Left ventricle myocardium inferior (tissue), 1 donor: ENCODE results near the gene KRI1. TPM values are rescaled to one million over a fixed set of nuclear protein-coding genes. Genes with fewer than 3 reads are reported as not detected.

Source experiments
- DNase-seq: peaks from one replicate; pipeline ENCODE4 v3.0.0-alpha.2; 2020
- H3K27ac ChIP-seq: fragments of 200-600 bp; replicated peaks from 2 replicates; pipeline ENCODE4 v1.8.0; 2021
- H3K27me3 ChIP-seq: fragments of 200-600 bp; 2 replicates; pipeline ENCODE4 v1.8.0; 2021; ENCODE audit warnings: low read depth
- H3K36me3 ChIP-seq: fragments of 200-600 bp; 2 replicates; pipeline ENCODE4 v1.8.0; 2021
- H3K4me1 ChIP-seq: fragments of 200-600 bp; 2 replicates; pipeline ENCODE4 v1.8.0; 2021
- H3K4me3 ChIP-seq: fragments of 200-600 bp; 2 replicates; pipeline ENCODE4 v1.8.0; 2021; ENCODE audit warnings: mild to moderate bottlenecking, moderate library complexity
- H3K9me3 ChIP-seq: fragments of 200-600 bp; replicated peaks from 2 replicates; pipeline ENCODE4 v1.8.0; 2021
- CTCF ChIP-seq: fragments of 200-600 bp; IDR thresholded peaks from 2 replicates; pipeline ENCODE4 v1.8.0; 2021; ENCODE audit warnings: antibody characterized with exemption, mild to moderate bottlenecking, borderline replicate concordance
- intact Hi-C: fragments of 100-400 bp; cut with micrococcal nuclease; formaldehyde crosslinking; loops from one replicate; pipeline ENCODE4 v1.11.0; 2022
- total RNA-seq: library from RNA; stranded (reverse); fragmentation: NEBNext Ultra II Directional; extraction: Animal tissue kit (Norgen Biotek cat#: 25700); gene quantifications from one replicate; pipeline ENCODE4 v1.2.1, GENCODE V29; 2021
- donor health status: DM: no; HTN: yes; CAD: no; lungs with severe emphysema.

KRI1 gene
- total RNA-seq, 1 donor from 2014 or later: 10.2 TPM

DNA sequence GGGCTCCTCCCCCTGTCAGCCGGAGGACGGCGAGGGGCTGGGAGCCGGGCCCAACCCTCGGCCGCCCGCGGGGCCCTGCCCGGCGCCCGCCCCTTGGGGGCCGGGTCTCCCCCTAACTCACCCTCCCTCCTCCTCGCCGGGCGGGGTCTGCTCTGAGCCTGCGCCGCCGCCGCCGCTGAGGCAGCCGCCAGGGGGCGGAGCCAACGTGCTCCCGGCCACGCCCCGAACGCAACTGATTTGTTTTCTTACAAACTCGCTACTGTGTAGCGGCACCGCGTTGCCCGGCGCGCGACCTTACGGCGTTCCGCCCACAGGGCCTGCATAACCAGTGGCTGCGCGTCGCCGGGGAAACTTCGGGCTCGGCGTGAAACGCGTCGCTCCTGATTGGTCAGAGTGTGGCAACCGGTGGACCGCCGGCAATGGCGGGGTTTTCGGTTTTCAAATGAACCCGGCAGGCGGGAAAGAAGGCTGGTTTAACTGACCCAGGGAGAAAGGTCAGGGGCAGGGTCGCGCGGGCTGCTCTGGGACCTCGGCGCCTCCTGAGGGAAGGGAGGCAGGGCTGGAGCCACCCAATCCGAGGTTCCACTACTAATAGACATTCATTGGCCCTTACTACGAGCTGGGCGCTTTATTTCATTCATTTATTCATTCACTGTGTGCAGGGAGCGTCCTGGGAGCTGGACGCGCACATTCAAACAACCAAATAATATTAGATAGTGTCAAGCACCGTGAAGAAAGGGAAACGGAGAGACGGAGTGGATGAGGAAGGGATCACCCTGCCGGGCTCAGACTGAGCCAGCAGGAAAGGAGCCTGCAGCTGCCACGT, 3.2 kb upstream of the KRI1 start, which contains the start of gene CDKN2D:
Gene CDKN2D, minus strand, starts transcription at position 154 of the 826 bp plus-strand sequence. CDS start 326 bp downstream, outside the sequence.
- peak; percentile 61 for TF ChIP-seq CTCF
- H3K4me3 ChIP-seq: peak within 1 kb of the TSS; percentile 90
- peaks cover 52% of the 10 kb centered on the region for H3K4me1 ChIP-seq
- H3K27me3 ChIP-seq: no peaks in the 10 kb centered on the region
- intact Hi-C loops: no loop called here
- H3K36me3 ChIP-seq: no peaks in the 10 kb centered on the region
- no peaks in the 10 kb centered on the region for H3K9me3 ChIP-seq
- DNase-seq: peak; percentile 100
- peak within 1 kb of the TSS; percentile 93 for H3K27ac ChIP-seq

DNA sequence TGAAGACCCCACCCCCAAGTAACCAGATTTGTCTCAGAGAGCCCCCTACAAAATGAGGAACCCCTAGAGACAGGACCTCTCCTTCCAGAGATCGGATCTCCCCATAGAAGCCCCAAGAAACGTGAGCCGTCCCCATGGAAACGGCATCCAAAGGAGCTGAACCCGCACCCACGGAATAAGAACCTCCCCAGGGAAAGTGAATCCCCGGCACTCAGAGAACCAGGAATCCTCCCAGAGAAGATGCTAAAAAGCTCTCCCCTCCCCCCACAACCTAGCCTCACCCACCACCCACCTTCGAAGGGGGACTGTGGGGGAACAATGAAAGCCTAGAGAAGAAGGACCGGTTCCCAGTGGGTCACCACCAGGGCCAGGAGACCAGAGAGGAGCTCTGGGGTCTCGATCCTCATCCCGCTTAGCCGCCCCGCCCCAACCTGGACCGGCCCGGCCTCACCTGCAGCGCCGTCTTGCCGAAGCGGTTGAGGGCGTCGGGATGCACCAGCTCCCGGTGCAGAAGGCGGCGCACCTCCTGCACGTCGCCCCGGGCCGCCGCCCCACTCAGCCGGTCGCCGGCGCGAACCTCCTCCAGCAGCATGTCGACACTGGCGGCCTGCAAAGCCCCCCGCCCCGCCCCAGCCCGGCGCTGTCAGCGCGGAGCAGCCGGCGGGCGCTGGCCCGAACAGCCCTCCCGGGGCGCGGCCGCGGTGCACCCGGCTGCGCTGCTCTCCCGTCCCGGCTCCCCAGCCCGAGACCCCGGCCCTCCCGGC, 2.4 kb upstream of the KRI1 start:
- no peak for TF ChIP-seq CTCF
- intact Hi-C loops: no loop called here
- Histone ChIP-seq H3K4me1 (peaks cover 52% of the 10 kb centered on the region), H3K36me3 (no peaks in the 10 kb centered on the region), H3K9me3 (no peaks in the 10 kb centered on the region), H3K27me3 (no peaks in the 10 kb centered on the region), H3K27ac (peak overlapping the region; percentile 93), H3K4me3 (peak overlapping the region; percentile 90)
- DNase-seq: no peak

- no peak for TF ChIP-seq CTCF
- H3K27ac ChIP-seq: peak overlapping the region; percentile 93
- intact Hi-C loops: no loop called here
- no peaks in the 10 kb centered on the region for H3K36me3 ChIP-seq
- peak overlapping the region; percentile 90 for H3K4me3 ChIP-seq
- DNase-seq: no peak
- H3K9me3 ChIP-seq: no peaks in the 10 kb centered on the region
- H3K27me3 ChIP-seq: no peaks in the 10 kb centered on the region
- H3K4me1 ChIP-seq: peaks cover 52% of the 10 kb centered on the region
These were observed 1.8 kb upstream of the KRI1 start for GRCh38 chr19:10567656-10568055.

DNA sequence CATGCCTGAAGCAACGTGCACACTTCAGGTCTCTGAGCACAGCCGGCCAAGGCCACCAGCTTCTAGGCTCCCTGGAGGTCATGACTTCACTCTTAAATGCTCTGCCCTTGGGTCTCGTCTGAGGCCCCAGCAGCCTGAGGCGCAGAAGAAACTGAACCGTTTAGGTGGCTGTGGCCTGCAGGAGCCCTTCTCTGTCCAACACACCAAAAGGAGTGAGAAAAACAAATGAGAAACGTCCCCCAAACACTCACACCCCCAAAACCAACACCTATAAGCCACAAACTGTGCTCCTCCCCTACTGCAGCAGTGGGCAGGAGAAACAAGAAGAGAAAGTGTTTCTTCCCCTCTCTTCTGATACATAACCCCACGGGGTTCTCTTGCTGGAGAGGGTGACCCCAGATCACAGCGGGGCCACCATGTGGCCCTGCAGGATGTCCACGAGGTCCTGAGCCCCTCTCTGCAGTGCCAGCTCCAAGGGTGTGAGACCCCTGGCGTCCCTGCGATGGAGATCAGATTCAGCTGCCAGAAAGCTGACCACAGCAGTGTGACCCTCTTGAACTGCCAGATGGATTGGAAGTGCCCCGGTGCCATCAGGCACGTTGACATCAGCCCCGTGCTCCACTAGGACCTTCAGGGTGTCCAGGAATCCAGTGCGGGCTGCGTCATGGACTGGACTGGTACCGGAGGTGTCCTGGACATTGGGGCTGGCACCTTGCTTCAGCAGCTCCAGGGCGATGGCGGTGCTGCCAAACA, 1.0 kb upstream of the KRI1 start:
- no peaks in the 10 kb centered on the region for H3K36me3 ChIP-seq
- H3K4me1 ChIP-seq: peaks cover 46% of the 10 kb centered on the region
- no peak for DNase-seq
- no peak for TF ChIP-seq CTCF
- peak overlapping the region; percentile 96 for H3K4me3 ChIP-seq
- H3K27me3 ChIP-seq: no peaks in the 10 kb centered on the region
- H3K9me3 ChIP-seq: no peaks in the 10 kb centered on the region
- intact Hi-C loops: no loop called here
- H3K27ac ChIP-seq: peak overlapping the region; percentile 93

DNA sequence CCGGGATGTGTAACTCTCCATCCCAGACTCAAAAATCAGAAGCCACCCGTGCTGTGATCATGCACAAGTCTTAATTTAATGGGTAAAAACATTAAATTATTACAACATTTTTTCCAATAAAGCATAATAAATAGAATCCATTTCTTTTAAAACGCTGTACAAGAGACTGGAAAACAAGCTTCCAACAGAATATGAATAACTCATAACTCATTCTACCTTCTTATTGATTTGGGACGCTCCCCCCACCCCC, 523 bp upstream of the KRI1 start:
- DNase-seq: no peak
- H3K9me3 ChIP-seq: no peaks in the 10 kb centered on the region
- intact Hi-C loops: no loop called here
- peaks cover 2% of the 10 kb centered on the region for H3K36me3 ChIP-seq
- no peak for TF ChIP-seq CTCF
- peak overlapping the region; percentile 93 for H3K27ac ChIP-seq
- no peaks in the 10 kb centered on the region for H3K27me3 ChIP-seq
- H3K4me3 ChIP-seq: peak overlapping the region; percentile 96
- peaks cover 46% of the 10 kb centered on the region for H3K4me1 ChIP-seq
